Caco-2 (cell line): ENCODE data around the gene HBE1. TPM values are rescaled to one million over a fixed set of nuclear protein-coding genes. Genes with fewer than 3 reads are reported as not detected.
"Not testable (repeated sequence)": the region's sequence is repeated elsewhere in the genome, so short reads cannot be mapped to it uniquely, and the experiment has no call there.

Experiments used
- BruUV-seq: library from RNA; stranded (reverse); fragments of 400-500 nt; replicated peaks from 2 replicates; lab custom pipeline; 2021; lab: Mats Ljungman, UMichigan
- CTCF ChIA-PET: fragments of 300-600 bp; sonication (Branson Sonifier 250); formaldehyde crosslinking; loops from one replicate; lab custom pipeline; 2022; ENCODE audit warnings: antibody characterized with exemption; lab: Charles Lee
- POLR2A ChIA-PET: fragments of 300-600 bp; sonication (Branson Sonifier 250); formaldehyde crosslinking; loops from one replicate; lab custom pipeline; 2022; ENCODE audit warnings: antibody characterized with exemption; lab: Charles Lee
- DNase-seq, 2 experiments: peaks; one replicate each; pipeline versions ENCODE4 v3.0.0 to v3.0.0-alpha.2; 2020 to 2022
- H3K27me3 ChIP-seq: replicated peaks from 2 replicates; pipeline ENCODE4 v1.6.0; 2011; ENCODE audit warnings: low read length; ENCODE audit not compliant: control insufficient read depth, insufficient read depth
- H3K36me3 ChIP-seq: 2 replicates; pipeline ENCODE4 v1.5.1; 2011; ENCODE audit warnings: low read length; ENCODE audit not compliant: control insufficient read depth, insufficient read depth
- H3K4me1 ChIP-seq: fragments of 250-450 bp; sonication (Bioruptor Pico); 2 replicates; pipeline ENCODE4 v1.5.1; 2020; ENCODE audit warnings: mild to moderate bottlenecking
- H3K4me3 ChIP-seq: 2 replicates; pipeline ENCODE4 v1.5.1; 2011; ENCODE audit warnings: low read depth, mild to moderate bottlenecking, control low read depth, low read length
- H3K9me3 ChIP-seq: fragments of 250-450 bp; sonication (Bioruptor Pico); 2 replicates; pipeline ENCODE4 v1.5.1; 2020; ENCODE audit warnings: mild to moderate bottlenecking, moderate library complexity
- H3K27ac Mint-ChIP-seq: one replicate; pipeline ENCODE4 v1.8.0; 2022; ENCODE audit warnings: mixed read lengths; ENCODE audit not compliant: unreplicated experiment
- H3K27me3 Mint-ChIP-seq: one replicate; pipeline ENCODE4 v1.8.0; 2022; ENCODE audit warnings: mixed read lengths; ENCODE audit not compliant: insufficient read depth, unreplicated experiment
- H3K36me3 Mint-ChIP-seq: one replicate; pipeline ENCODE4 v1.8.0; 2022; ENCODE audit warnings: mild to moderate bottlenecking, mixed read lengths; ENCODE audit not compliant: insufficient read depth, unreplicated experiment
- H3K4me1 Mint-ChIP-seq: one replicate; pipeline ENCODE4 v1.8.0; 2022; ENCODE audit warnings: low read depth, mixed read lengths; ENCODE audit not compliant: unreplicated experiment
- H3K4me3 Mint-ChIP-seq: one replicate; pipeline ENCODE4 v1.8.0; 2022; ENCODE audit warnings: mild to moderate bottlenecking, moderate library complexity, mixed read lengths; ENCODE audit not compliant: unreplicated experiment
- H3K9me3 Mint-ChIP-seq: one replicate; pipeline ENCODE4 v1.8.0; 2022; ENCODE audit warnings: mixed read lengths; ENCODE audit not compliant: unreplicated experiment
- CTCF ChIP-seq, 2 experiments: fragments of 200-600 bp in 1 of 2; IDR thresholded peaks; 1 replicate in 1 of 2; 2 replicates in 1 of 2; pipeline versions ENCODE4 v1.5.1 to v1.8.0; 2011 to 2022; ENCODE audit warnings: antibody characterized with exemption in 1 of 2, control low read depth in 1 of 2, inconsistent platforms in 1 of 2, low read depth in 1 of 2, low read length in 1 of 2, mild to moderate bottlenecking in 1 of 2, moderate library complexity in 1 of 2; ENCODE audit not compliant: insufficient read depth in 1 of 2, severe bottlenecking in 1 of 2, unreplicated experiment in 1 of 2
- intact Hi-C: fragments of 100-400 bp; cut with micrococcal nuclease; formaldehyde crosslinking; loops from one replicate; pipeline ENCODE4 v1.10.0; 2022; ENCODE audit not compliant: unreplicated experiment
- total RNA-seq: library from RNA; stranded (reverse); gene quantifications from 2 replicates; pipeline ENCODE4 v1.2.3, GENCODE V29; 2022

HBE1 gene
- total RNA-seq, 1 experiment from 2014 or later = not detected

- no peak for DNase-seq
- Histone ChIP-seq H3K27me3 (no peaks in the 10 kb centered on the region), H3K9me3 (no peaks in the 10 kb centered on the region), H3K4me1 (no peaks in the 10 kb centered on the region), H3K4me3 (no peak overlapping the region), H3K36me3 (no peaks in the 10 kb centered on the region)
- Mint-ChIP-seq H3K27me3 (peaks cover 12% of the 10 kb centered on the region), H3K9me3 (no peaks in the 10 kb centered on the region), H3K4me1 (no peaks in the 10 kb centered on the region), H3K27ac (no peak overlapping the region), H3K4me3 (no peak overlapping the region), H3K36me3 (no peaks in the 10 kb centered on the region)
- BruUV-seq = no TSS peak
- TF ChIP-seq CTCF (IDR thresholded peaks at IDR 0.05; ENCODE audit: insufficient read depth in 1 of 2, low read depth in 1 of 2, low read length in 1 of 2, severe bottlenecking in 1 of 2, unreplicated experiment in 1 of 2) = no peak
- intact Hi-C loops = no loop called here
- CTCF ChIA-PET = no interaction called here
- POLR2A ChIA-PET = no interaction called here
These were observed 11.0 kb downstream of the HBE1 start for GRCh38 chr11:5258543-5259262.

- Mint-ChIP-seq H3K4me1 (no peaks in the 10 kb centered on the region), H3K27ac (no peak overlapping the region), H3K36me3 (no peaks in the 10 kb centered on the region), H3K4me3 (no peak overlapping the region), H3K9me3 (no peaks in the 10 kb centered on the region), H3K27me3 (peaks cover 13% of the 10 kb centered on the region)
- intact Hi-C loops = no loop called here
- Histone ChIP-seq H3K4me1 (no peaks in the 10 kb centered on the region), H3K4me3 (no peak overlapping the region), H3K9me3 (no peaks in the 10 kb centered on the region), H3K27me3 (no peaks in the 10 kb centered on the region), H3K36me3 (no peaks in the 10 kb centered on the region)
- BruUV-seq = no TSS peak
- POLR2A ChIA-PET = no interaction called here
- DNase-seq = no peak
- CTCF ChIA-PET = no interaction called here
- TF ChIP-seq CTCF (IDR thresholded peaks at IDR 0.05; ENCODE audit: insufficient read depth in 1 of 2, low read depth in 1 of 2, low read length in 1 of 2, severe bottlenecking in 1 of 2, unreplicated experiment in 1 of 2) = no peak
These were observed 12.4 kb downstream of the HBE1 start for GRCh38 chr11:5257296-5257695.

- BruUV-seq, H3K4me3 Mint-ChIP-seq, H3K27ac Mint-ChIP-seq, intact Hi-C loops, DNase-seq, H3K4me1 ChIP-seq, POLR2A ChIA-PET, H3K27me3 ChIP-seq, H3K36me3 Mint-ChIP-seq, H3K9me3 ChIP-seq, H3K4me1 Mint-ChIP-seq, H3K9me3 Mint-ChIP-seq, H3K36me3 ChIP-seq, CTCF ChIA-PET, H3K4me3 ChIP-seq: not testable (repeated sequence)
- peaks cover 18% of the 10 kb centered on the region for H3K27me3 Mint-ChIP-seq
These were observed 14.9 kb downstream of the HBE1 start, which contains the start of gene HBG2 for GRCh38 chr11:5254646-5255413. HBG2 (minus strand) TSS chr11:5254781; CDS start chr11:5254728, 53 bp downstream.

- intact Hi-C loops, POLR2A ChIA-PET, H3K36me3 Mint-ChIP-seq, H3K4me3 ChIP-seq, DNase-seq, CTCF ChIA-PET, H3K27ac Mint-ChIP-seq, BruUV-seq, H3K4me1 ChIP-seq, H3K4me3 Mint-ChIP-seq, H3K36me3 ChIP-seq, H3K9me3 ChIP-seq, H3K4me1 Mint-ChIP-seq, H3K9me3 Mint-ChIP-seq, H3K27me3 ChIP-seq: not testable (repeated sequence)
- peaks cover 18% of the 10 kb centered on the region for H3K27me3 Mint-ChIP-seq
These were observed 15.7 kb downstream of the HBE1 start for GRCh38 chr11:5254023-5254422.

- H3K4me1 ChIP-seq, BruUV-seq, H3K4me3 ChIP-seq, CTCF ChIA-PET, H3K27ac Mint-ChIP-seq, H3K36me3 Mint-ChIP-seq, H3K27me3 ChIP-seq, H3K4me1 Mint-ChIP-seq, H3K4me3 Mint-ChIP-seq, H3K9me3 ChIP-seq, H3K36me3 ChIP-seq, DNase-seq, POLR2A ChIA-PET, H3K9me3 Mint-ChIP-seq, intact Hi-C loops: not testable (repeated sequence)
- H3K27me3 Mint-ChIP-seq = peaks cover 18% of the 10 kb centered on the region
These were observed 16.3 kb downstream of the HBE1 start for GRCh38 chr11:5253440-5253839.
